GM19397 (cell line): ENCODE data around the gene OR2C1.

Experiments
- ATAC-seq: cut with Tn5 transposase; IDR thresholded peaks from one replicate; pipeline ENCODE4 v1.9.1; 2021; ENCODE audit warnings: mild to moderate bottlenecking, moderate library complexity; ENCODE audit not compliant: unreplicated experiment

OR2C1 gene

DNA sequence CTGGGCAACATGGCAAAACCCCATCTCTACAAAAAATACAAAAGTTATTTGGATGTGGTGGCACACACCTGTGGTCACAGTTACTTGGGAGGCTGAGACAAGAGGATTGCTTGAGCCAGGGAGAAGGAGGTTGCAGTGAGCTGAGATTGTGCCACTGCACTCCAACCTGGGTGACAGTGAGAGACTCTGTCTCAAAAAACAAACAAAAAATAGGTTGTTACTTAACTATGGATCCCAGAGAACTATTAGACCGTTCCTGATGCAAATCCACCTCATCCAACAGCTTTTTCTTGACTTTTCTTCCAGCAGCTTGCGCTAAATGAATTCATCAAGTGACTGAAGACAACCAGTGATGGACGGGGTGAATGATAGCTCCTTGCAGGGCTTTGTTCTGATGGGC is at the start of gene OR2C1:
Gene OR2C1 (plus strand): TSS at position 301 of the 400 bp plus-strand sequence. CDS start 52 bp downstream, at position 353.
- ATAC-seq, result no peak

DNA sequence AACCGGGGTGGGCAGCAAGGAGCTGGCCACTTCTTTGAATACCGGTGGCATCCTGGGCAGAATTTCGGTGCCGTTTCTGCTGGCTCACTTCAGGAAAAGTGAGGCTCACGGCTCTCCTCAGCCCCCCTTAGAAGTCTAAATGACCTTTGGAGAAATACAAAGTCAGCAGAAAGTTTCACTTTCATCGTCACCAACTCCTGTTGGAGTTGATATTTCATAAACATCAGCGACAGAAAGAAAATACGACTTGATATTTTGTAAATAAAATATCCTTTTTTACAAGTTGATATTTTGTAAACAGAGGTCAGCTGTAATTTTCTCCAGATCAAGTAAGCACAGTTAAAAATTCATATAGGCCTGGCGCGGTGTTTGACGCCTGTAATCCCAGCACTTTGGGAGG is 49.6 kb upstream of the OR2C1 start:
- ATAC-seq, result no peak

DNA sequence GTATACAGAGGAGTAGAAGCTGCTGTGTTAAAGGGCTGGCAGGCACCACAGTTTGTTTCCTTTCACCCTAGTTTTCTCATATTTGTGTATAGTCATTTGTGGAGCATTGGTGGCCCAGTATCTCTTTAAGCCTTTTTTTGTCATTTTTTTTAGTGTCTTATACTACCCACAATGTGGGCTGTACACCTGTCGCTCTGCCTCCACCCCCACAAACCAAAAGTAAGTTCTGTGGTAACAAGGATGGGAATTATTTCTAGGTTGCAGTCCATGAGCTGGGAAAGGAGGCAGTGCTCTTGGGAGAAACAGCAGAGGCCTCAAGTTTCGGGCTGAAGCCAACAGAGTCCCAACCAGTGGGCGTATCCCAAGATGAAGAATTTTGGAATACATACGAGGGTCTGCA is 44.2 kb upstream of the OR2C1 start:
- ATAC-seq, result no peak

DNA sequence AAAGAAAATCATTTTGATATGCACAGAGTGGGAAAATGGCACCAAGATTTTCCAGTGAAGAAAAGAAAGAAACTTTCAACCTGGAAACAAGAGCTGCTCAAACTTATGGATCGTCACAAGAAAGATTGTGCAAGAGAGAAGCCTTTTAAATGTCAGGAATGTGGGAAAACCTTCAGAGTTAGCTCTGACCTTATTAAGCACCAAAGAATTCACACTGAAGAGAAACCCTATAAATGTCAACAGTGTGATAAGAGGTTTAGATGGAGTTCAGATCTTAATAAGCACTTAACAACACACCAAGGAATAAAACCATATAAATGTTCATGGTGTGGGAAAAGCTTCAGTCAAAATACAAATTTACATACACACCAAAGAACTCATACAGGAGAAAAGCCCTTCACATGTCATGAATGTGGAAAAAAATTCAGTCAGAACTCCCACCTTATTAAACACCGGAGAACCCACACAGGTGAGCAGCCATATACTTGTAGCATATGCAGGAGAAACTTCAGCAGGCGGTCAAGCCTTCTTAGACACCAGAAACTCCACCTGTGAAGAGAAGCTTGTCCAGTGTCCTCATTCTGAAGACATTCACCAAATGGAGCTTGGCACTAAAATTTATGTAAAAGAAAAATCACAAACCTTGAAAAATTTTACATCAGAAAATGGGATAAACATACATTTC is 38.2 kb upstream of the OR2C1 start:
- ATAC-seq, result no peak

DNA sequence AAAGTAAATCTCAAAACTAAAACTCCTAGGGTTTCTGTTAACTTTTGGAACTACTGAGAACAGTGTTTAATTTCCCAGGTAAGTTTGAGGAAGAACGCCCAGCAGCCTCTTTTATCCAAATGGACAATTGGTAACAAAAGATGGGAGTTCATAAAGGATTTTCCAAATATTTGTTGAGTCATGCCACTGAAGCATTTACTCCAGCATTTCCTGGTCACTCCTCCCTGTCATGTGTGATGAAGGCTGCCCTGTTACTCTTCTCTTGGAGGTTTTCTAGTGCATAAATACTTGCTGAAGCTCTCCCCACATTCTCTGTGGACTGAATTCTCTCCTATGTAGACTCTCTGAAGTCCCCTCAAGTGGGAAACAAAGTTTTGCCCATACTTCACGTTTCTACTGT is 33.9 kb upstream of the OR2C1 start:
- no peak for ATAC-seq

DNA sequence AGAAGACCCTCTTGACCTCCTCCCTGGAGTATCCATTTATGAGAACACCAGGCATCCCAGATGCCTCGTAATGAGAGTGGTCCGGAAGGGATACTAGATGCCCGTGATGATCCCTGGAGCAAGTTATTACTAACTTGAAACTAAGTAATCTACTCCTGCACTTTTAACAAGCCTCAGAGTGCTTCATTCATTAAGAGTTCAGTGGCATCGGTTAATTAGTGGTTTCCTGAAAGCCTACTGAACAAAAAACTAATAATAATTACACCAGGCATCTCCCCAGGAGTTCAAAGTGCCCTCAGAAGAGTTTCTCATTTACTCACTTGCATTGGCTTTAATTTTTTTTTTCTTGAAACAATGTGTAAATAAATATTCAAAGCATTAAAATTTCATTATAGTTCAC is 28.2 kb upstream of the OR2C1 start:
- ATAC-seq, result no peak

DNA sequence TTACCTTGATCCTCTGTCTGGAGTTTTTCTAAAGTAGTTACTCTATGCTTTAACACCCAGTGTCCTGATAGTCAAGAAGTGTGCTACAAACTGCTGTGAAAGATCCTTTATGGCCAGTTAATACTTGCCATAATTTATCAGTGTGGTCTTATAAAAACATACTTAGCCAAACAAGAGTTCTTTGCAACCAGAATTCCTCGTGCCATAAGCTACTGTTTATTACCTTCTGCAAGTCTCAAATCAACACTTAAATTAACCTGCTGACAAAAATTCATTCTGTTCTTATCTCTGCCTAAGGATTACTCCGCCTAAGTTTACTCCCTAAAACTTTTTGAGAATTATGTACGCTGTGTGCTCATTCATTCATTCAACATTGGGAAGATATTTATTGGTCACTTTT is 27.6 kb upstream of the OR2C1 start:
- no peak for ATAC-seq

DNA sequence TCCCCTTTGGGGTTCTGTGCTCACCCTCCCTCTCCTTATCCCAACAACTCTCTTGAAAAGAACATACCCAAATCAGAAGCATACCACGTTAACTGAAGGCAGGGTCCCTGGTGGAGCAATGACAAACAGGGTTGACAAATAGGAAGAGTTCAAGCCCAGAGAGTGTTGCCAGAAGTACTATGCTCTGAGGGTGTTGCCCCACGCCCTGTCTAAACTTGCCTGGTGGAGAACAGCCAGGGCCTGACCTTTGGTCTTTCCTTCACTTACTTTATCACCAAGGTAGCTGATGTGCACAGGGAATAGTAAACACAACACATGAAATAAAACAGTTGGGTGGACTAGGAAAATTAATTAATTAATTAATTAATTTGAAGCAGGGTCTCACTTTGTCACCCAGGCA is 27.0 kb upstream of the OR2C1 start:
- no peak for ATAC-seq

DNA sequence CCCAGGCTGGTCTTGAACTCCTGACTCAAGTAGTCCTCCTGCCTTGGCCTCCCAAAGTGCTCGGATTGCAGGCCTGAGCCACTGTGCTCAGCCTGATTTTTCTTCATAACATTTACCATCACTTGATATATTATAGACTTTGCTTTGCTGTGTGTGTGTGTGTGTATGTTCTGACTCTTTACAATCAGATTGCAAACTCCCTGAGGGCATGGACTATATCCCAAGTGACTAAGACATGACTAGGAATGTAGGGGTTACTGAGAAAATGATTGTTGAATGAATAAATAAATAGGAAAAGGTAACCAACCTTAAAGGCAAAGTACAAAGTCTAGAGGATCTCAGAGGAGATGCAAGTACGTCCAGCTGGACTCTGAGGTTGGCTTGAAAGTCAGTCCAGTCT is 9.6 kb upstream of the OR2C1 start:
- no peak for ATAC-seq

DNA sequence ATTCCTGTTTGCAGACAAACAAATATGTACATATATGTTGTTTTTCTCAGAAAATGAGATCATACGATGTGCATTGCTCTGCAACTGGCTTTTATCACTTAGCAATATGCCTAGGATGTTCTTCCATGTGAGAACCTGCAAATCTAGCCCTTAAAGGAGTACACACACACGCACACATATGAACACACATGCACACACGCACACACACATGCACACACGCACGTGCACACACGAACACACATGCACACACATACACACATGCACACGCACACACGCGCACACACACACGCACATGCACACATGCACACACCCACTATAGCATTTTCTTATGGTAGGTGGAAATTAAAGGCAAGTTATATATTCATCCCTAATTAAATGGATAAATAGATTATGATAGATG is 8.1 kb upstream of the OR2C1 start:
- no peak for ATAC-seq

DNA sequence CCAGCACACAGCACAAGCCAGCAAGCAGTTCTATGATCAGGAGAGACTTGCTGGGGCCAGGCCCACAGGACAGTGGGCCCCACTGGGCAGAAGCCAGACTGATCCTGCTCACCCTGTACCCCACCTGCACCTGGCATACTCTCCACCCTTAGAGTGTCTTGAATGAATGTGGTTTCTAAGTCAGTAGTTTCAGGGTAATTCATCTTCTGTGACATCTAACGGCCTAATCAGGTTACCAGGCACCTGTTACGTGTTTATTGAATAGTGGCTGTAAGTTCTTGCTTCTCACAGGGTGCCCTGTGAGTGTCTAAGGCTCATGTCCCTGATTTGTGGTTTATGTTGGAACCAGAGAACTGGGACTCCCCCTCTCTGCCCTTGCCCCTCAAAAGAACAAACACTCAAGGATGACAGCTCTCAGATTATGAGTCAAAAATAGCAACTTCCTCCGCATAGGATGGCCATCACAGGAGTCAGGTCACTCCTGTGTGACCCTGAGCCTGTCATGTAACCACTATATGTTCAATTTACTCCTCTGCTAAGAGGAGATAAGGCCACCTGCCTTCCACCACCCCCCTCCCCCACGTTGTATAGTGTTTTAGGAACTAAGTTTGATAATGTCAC is 7.0 kb upstream of the OR2C1 start:
- no peak for ATAC-seq

DNA sequence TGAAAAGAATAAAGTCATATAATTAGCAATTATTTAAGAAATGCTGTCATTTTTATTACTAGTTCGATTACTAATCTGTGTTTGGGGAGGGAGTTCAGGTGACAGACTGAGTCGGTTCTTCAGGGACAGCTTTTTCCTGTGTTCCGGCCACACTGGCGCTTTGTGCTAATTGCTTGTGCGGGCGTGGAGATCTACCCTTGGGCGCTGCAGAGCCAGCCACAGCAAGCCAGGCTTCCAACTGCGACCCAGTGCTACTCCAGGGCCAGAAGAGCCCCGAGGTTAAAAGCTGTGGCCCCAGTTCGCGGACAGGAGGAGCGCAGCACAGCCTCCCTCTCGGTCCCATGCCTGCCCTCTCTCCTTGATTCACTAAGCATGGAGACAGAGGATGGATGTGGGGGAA is 6.5 kb upstream of the OR2C1 start:
- no peak for ATAC-seq

DNA sequence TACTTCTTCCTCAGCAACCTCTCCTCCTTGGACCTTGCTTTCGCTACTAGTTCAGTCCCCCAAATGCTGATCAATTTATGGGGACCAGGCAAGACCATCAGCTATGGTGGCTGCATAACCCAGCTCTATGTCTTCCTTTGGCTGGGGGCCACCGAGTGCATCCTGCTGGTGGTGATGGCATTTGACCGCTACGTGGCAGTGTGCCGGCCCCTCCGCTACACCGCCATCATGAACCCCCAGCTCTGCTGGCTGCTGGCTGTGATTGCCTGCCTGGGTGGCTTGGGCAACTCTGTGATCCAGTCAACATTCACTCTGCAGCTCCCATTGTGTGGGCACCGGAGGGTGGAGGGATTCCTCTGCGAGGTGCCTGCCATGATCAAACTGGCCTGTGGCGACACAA is 429 bp downstream of the OR2C1 start:
- no peak for ATAC-seq

DNA sequence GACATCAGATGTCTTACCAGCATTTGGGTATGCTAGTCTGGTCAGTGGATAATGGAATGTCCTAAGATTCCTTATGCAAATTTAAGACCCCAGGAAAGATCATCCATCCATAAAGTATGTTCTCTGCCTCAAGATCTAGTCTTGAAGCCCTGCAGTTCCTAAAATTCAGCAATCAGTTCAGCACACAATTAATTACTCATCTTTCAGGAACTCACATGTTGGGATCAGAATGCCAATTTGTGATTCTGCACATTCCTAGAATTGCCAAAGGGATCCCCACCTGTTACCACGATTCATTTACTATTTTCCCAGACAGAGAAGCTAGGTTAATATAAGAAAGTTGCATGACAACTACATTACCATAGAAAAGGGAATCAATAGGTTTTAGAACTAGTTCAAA is 3.2 kb downstream of the OR2C1 start:
- ATAC-seq, result no peak

DNA sequence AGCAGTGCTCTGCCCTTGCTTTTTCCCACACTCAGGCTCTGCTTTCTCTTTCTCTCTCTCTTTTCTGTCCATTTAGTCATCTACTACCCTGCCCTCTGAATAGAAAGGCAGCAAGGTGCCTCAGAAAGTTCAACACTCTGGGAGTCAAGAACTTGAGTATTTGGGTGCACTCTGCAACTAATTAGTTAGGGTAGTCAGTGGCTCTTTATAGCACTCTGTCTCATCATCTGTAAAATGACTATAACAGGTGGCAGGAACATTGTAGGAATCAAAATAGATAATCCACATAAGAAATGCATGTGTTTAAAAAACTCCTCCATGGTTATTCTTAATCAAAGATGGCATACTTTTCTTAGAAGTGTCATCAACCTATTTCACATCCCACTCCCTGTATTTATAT is 7.2 kb downstream of the OR2C1 start:
- ATAC-seq, result no peak

DNA sequence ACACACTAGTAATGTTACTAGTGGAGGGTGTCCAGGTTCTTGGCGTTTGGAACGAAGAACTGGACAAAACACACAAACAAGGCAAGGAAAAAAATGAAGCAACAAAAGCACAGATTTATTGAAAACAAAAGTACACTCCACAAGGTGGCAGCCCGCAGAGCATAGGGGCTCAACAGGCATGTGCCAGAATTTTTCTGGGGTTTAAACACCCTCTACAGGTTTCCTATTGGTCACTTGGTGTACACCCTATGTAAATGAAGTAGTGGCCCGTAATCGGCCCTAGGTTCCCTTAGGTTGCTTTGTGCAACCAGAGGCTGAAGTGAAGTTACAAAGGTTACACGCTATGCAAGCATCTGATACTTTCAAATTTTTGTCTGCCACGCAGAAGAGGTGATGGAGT is 8.1 kb downstream of the OR2C1 start:
- no peak for ATAC-seq

DNA sequence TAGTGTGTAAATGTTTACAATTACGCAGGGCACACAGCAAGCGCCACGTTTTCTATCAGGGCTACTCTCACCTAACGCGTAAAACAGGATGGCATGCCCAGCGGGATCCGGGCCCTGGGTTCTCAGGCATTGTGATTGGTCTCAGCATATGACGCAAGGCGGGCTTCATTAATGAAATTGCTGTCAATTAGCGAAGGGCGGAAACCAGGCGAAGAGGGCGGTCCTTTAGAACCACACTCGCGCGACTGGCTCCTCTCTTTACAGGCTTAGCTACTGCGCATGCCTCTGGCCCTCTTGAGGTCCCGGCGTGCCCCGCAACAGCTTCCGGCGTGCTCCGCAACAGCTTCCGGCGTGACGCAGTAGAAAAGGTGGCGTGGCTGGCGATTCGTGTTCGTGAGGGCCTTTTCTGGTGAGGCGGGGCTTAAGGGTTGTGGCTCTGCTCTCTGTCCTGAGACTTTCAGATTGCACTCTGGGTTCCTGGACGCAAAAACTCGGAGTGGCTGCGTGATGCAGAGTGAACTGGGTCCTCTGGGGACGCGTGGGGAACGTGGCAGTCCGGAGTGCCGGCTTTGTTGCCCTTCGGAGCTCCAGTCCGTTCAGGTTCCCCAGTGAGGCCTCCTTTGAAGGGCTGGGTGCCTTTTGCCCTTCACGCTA is 9.2 kb downstream of the OR2C1 start:
- ATAC-seq, result peak; percentile 83

DNA sequence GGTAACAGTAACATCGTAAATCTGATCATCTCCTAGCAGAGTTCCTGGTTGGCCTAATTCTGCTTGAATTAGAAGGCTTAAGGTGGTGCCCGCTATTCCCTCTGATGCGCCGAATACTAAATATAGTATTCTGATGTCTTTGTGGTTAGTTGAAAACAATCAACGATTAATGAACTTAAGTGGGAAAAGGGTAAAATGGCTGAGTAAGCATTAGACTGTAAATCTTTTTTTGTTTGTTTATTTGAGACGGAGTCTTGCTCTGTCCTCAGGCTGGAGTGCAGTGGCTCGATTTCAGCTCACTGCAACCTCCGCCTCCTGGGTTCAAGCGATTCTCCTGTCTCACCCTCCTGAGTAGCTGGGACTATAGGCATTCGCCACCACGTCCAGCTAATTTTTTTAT is 13.4 kb downstream of the OR2C1 start:
- ATAC-seq, result no peak

DNA sequence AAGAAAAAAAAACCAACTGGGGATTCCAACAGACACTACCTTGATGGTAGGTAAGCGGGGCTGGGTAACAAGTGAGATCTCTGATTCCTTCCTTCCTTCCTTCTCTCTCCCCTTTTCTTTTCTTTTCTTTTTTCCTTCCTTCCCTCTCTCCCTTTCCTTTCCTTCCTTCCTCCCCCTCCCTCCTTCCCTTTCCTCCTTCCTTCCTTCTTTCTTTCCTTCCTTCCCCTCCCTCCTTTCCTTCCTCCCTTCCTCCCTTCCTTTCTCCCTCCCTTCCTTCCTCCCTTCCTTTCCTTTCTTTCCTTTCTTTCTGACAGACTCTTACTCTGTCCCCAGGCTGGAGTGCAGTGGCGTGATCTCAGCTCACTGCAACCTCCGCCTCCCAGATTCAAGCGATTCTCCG is 20.0 kb downstream of the OR2C1 start:
- no peak for ATAC-seq

DNA sequence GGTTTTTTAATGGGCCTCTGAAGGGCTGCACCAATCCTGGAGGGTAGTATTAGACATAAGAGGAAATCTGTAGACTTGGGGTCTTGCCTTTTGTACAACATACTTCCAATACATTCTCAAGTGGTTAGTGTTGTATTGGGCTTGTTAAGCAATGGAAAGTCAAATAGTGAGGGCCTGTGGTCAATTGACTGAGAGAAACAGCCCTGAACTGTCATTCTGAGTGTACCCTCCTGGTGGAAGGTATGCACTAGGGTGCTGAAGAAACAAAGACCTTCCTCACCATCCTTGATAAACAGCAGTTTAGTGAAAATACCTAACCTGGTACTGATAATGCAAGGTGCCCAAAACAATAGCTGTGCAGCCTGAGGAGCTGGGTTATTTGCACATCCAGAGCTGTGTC is 22.2 kb downstream of the OR2C1 start:
- ATAC-seq, result no peak

DNA sequence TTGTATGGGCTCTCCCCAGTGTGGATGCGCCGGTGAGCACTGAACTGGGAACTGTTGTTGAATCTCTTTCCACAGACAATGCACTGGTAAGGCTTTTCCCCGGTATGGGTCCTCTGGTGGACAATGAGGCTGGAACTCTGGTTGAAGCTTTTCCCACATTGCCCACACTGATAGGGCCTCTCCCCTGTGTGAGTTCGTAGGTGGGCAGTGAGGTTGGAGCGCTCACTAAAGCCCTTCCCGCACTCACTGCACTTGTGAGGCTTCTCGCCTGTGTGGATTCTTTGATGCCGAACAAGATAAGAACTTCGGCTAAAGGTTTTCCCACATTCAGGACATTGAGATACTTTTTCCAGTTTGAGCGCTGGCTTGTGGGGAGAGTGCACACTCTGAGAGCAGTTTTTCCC is 27.4 kb downstream of the OR2C1 start:
- no peak for ATAC-seq

DNA sequence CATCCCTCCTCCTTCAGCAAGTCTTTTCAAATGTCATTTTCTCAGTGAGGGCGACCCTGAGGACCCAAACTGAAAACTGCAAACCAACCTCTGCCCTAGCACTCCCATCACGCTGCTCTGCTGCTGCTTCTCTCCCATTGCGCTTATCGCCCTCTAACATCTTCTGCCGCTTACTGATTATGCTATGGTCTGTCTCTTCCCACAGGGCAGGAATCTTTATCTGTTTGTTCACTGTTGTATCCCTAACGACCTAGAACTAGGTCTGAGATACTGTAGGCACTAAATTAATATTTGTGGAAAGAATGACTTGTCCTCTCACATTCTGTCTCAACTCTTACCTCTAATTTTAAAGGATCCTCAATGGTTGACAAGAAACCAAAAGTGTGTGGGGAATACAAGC is 32.6 kb downstream of the OR2C1 start:
- ATAC-seq, result no peak
